HG02798 (cell line): ENCODE results near the gene PLCG2.

Experiments used
- ATAC-seq: cut with Tn5 transposase; IDR thresholded peaks from one replicate; pipeline ENCODE4 v1.9.1; 2021; ENCODE audit warnings: mild to moderate bottlenecking; ENCODE audit not compliant: unreplicated experiment, poor library complexity

The PLCG2 gene

GRCh38 chr16:81901484-81901883, 122.4 kb downstream of the PLCG2 start:
- ATAC-seq: no peak

- ATAC-seq: no peak
These were observed 122.9 kb downstream of the PLCG2 start for GRCh38 chr16:81902025-81902424.

GRCh38 chr16:81904320-81904719, 125.2 kb downstream of the PLCG2 start:
- ATAC-seq: no peak

DNA sequence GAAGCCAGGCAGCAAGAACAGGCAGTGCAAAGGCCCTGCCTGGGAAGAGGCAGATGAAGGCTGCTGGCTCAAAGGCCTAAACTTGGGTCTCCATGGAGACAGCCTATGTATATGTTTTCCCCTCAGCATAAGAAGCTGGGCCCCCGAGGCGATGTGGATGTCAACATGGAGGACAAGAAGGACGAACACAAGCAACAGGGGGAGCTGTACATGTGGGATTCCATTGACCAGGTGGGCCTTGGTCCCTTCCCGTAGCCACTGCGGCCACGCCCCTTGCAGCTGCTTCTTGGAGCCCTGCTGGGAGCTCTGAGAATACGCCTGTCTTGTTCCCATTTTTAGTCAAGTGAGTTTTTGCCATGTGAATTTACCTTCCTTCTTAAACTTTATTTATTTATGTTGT, 126.2 kb downstream of the PLCG2 start:
- no peak for ATAC-seq

- no peak for ATAC-seq
These were observed 128.6 kb downstream of the PLCG2 start for GRCh38 chr16:81907681-81908080.

DNA sequence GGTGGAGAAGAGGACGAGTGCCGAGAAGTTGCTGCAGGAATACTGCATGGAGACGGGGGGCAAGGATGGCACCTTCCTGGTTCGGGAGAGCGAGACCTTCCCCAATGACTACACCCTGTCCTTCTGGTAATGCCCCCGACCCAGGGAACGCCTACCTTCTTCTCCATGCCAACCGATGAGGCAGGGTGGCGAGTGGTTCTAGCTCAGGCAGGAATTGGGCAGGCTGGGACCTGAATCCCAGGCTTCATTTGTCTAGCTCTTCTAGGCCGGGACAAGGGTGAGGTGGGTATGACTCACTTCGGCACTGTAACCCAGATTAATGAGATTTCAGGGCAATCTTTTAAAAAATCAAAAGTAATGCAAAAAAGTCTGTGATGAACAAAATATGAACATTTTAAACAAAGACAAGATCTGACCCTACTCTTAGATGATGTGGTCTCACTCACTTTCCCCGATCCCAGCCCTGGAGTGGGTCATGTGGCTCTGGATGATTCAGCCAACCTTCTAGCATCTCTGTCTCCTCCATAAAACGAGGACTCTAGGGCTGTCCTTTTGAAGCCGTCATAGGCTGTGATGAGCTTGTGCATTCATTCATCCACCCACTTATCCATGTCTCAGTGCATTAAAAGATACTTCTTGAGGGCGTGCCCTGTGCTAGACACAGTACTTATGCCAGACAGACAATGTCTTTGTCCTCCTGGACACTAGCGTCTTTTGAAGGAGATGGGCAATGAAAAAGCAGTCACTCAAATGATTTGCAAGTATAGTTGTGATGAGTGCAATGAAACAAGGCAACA, 129.6 kb downstream of the PLCG2 start:
- ATAC-seq: no peak

DNA sequence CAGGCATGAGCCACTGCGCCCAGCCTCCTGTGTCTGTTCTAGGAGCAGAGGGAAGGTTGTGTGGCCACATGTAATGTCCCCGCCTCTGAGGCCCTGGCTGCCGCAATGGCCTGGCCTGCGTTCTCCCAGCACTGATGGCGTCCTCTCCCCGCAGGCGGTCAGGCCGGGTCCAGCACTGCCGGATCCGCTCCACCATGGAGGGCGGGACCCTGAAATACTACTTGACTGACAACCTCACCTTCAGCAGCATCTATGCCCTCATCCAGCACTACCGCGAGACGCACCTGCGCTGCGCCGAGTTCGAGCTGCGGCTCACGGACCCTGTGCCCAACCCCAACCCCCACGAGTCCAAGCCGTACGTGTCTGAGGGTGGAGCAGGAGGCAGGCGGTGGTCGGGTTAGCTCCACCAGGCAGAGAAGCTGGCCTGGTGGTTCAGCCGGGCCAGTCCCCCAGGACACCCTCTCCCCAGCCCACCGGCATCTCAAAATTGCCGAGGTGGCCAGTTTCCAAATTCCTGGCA, 131.3 kb downstream of the PLCG2 start:
- ATAC-seq: no peak

- ATAC-seq: no peak
These were observed 133.3 kb downstream of the PLCG2 start for GRCh38 chr16:81912395-81912794.

GRCh38 chr16:81913222-81913621, 134.1 kb downstream of the PLCG2 start:
- no peak for ATAC-seq

- no peak for ATAC-seq
These were observed 138.3 kb downstream of the PLCG2 start for GRCh38 chr16:81917375-81917774.

- no peak for ATAC-seq
These were observed 139.8 kb downstream of the PLCG2 start for GRCh38 chr16:81918927-81919326.

- ATAC-seq: no peak
These were observed 141.4 kb downstream of the PLCG2 start for GRCh38 chr16:81920498-81920897.

DNA sequence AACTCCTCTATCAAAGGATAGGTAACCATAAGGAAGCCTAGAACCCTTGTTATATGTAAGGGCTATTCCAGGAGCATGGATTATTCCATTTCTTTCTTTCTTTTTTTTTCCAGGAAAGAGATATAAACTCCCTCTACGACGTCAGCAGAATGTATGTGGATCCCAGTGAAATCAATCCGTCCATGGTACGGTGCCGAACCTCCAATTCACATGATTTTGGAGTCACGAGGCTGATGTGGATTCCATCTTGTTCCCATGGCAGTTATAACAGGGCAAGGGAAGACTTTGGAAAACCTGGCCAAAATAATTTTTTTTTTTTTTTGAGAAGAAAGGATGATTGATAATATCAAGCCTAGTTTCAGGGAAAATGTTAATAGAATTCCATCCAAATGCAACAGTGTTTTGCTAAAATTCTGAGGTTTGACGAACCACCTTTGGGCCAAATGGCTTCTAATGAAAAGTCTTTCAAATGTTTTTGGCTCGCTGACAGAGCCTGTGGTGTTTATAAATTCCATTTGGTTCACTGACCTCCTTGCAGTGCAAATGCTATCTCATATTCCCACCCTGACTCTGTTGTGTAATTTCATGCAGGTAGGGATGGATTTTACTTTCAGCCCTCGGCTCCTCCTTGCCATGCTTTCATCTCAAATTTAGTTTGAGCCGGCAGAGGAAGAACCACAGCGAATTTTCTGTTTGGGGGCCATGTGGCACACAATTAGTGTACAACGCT, 142.2 kb downstream of the PLCG2 start:
- no peak for ATAC-seq

DNA sequence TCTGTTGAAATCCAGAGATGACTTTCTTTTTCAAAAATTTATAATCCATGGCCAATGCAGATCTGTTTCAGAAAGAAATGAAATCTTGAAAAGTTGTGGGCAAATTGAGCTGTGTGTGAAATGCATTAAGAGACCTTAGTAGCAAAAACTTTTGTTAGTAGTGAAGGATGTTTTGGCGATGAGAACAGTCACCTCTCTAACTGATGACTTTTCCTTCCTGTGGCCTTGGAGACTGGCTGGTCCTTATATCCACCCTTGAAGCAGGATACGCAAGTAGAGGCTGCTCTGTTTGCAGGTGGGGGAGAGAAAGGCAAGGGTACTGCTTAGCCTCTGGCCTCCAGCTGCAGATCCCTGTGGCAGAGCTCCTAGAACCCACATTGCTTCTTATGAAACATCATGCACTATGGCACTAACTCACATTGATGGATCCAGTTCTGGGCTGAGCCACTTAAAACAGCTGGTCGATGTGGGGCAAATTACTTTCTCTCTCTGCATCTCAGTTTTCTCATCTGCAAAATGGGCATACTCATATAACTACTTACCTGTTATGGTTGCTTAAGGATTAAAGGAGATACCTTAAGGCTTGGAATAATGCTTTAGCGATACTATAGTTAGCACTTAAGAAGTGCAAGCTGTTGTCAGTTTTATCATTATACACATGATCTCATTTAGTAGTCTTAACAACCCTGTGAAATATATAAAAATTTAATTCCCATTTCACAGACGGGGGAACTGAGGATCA, 142.9 kb downstream of the PLCG2 start:
- ATAC-seq: no peak

DNA sequence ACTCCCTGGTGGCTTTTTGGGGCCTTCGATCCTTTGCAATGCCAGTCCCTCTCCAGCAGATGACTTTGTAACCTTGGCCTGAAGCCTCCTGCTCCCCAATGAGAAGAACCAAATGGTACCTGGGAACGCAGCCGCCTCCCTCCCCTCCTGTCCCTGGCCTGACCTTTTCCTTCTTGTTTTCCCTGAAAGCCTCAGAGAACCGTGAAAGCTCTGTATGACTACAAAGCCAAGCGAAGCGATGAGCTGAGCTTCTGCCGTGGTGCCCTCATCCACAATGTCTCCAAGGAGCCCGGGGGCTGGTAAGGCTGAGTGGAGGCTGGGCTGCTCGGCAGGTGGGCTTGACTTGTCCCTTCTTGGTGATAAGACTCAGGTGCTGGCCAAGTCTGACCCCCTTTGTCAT, 144.2 kb downstream of the PLCG2 start:
- ATAC-seq: no peak

DNA sequence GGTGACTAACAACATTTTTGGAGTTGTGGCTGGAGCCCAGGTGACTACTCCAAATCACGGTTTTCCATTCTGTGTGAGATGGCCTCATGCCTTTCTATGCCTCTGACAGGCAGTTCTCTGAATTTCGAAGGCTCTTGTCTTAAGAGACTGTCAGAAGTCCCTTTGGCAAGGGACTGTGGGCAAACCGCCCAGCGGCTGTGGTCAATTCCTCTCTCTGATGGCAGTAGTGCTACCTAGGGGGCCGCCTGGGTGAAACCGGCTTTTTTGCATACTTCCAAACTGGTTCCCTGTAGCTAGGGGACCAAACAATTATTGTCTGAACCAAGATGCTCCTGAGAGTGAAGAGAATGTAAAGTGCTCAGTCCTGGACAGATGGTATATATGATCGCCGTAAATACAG, 145.9 kb downstream of the PLCG2 start:
- ATAC-seq: no peak

- ATAC-seq: no peak
These were observed 146.9 kb downstream of the PLCG2 start for GRCh38 chr16:81926036-81926435.

GRCh38 chr16:81927561-81928185, 148.6 kb downstream of the PLCG2 start:
- ATAC-seq: no peak

DNA sequence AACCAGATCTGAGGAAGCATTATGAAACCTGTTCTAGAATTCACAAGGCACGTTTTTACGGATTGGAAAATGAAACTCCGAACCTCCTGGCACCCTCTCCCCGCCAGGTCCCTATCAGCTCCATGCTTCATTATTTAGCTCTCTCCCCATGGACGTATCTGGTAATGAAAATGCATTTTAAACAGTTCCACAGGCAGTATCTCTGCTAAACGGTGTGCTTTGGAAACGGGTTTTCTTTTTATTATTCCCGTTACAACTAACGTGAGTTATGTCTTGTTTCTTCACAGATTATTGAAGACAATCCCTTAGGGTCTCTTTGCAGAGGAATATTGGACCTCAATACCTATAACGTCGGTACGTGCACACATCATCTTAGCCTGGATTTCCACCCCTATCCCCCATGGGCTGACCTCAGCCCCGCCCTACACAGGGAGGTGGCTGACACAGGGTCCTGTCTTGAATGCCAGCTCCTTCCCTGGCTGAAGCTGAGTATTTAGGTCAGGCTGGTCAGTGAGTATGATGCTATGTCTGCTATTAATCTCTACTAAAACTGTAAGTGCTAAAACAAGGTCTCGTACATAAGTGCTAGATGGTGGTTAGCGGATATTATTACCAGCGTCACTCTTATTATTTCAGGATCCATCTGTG, 149.3 kb downstream of the PLCG2 start:
- ATAC-seq: no peak

DNA sequence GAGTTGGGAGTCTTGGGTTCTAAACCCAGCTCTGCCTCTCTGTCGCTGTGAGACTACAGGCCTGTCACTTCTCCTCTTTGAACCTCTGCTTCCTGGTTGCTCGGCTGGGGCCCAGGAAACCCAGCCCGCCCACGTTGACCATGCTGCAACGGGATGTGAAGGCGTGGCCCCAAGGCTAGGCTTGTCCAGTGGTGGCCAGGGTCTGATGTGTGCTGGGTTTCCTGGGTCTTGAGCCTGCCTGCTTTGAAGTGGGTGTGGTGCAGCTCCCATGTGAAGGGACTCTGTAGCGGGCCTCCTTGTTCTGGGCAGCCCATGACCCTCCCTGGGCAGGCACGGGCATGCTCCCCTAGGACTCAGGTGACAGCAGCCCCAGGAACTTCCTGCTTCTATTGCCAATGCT, 149.9 kb downstream of the PLCG2 start:
- ATAC-seq: no peak
